DOHH2 (cell line): ENCODE results near the gene HS3ST4.

Experiments used
- EZH2phosphoT487 ChIP-seq: fragments of 200-600 bp; sonication (generic); IDR thresholded peaks from 2 replicates; pipeline ENCODE4 v1.6.1; 2017; ENCODE audit warnings: borderline replicate concordance, mild to moderate bottlenecking, antibody characterized with exemption, low read length, moderate library complexity, mixed read lengths
- TF ChIP-seq, protein P1 (sequence below): fragments of 200-600 bp; sonication (generic); IDR thresholded peaks from one replicate; pipeline ENCODE4 v1.5.1; 2014; ENCODE audit warnings: antibody characterized with exemption, mild to moderate bottlenecking, low read depth, low read length; ENCODE audit not compliant: poor library complexity, severe bottlenecking

DNA sequence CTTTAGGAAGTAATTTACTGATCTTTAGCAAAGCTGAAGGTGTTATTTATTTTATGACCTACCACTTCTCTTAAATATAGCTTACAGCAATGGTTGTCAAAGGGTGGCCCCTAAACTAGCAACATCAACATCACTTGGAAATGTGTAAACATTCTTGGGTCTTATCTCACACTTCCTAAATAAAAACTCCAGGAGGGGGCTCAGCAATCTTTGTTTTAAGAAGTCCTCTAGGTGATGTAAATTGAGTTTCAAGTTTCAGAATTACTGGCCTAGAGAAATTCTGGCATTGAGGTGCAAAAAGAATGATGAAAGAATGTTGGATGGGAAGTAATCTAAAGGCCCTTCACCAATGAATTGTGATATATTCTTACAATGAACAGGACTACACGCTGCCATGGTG is 142.3 kb downstream of the HS3ST4 start:
- TF ChIP-seq, protein P1, sequence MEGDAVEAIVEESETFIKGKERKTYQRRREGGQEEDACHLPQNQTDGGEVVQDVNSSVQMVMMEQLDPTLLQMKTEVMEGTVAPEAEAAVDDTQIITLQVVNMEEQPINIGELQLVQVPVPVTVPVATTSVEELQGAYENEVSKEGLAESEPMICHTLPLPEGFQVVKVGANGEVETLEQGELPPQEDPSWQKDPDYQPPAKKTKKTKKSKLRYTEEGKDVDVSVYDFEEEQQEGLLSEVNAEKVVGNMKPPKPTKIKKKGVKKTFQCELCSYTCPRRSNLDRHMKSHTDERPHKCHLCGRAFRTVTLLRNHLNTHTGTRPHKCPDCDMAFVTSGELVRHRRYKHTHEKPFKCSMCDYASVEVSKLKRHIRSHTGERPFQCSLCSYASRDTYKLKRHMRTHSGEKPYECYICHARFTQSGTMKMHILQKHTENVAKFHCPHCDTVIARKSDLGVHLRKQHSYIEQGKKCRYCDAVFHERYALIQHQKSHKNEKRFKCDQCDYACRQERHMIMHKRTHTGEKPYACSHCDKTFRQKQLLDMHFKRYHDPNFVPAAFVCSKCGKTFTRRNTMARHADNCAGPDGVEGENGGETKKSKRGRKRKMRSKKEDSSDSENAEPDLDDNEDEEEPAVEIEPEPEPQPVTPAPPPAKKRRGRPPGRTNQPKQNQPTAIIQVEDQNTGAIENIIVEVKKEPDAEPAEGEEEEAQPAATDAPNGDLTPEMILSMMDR, result no peak
- no peak for TF ChIP-seq EZH2phosphoT487
